HG03520 (cell line): Measurements from ENCODE around the gene BPHL.
"Not testable (repeated sequence)": the region's sequence is repeated elsewhere in the genome, so short reads cannot be mapped to it uniquely, and the experiment has no call there.

Experiments used
- ATAC-seq: cut with Tn5 transposase; IDR thresholded peaks from one replicate; pipeline ENCODE4 v1.9.1; 2021; ENCODE audit warnings: mild to moderate bottlenecking, moderate library complexity; ENCODE audit not compliant: unreplicated experiment

The BPHL gene

GRCh38 chr6:3155416-3155815, 36.9 kb downstream of the BPHL start:
- ATAC-seq = not testable (repeated sequence)

- ATAC-seq = not testable (repeated sequence)
These were observed 37.9 kb downstream of the BPHL start for GRCh38 chr6:3156184-3157130.

GRCh38 chr6:3157131-3157933, 38.8 kb downstream of the BPHL start, which contains the start of gene TUBB2A:
Gene TUBB2A (minus strand): TSS chr6:3157544. CDS start chr6:3157463, 81 bp downstream.
- peak; percentile 53 for ATAC-seq

GRCh38 chr6:3159805-3160781, 41.6 kb downstream of the BPHL start:
- no peak for ATAC-seq

- no peak for ATAC-seq
These were observed 43.6 kb downstream of the BPHL start for GRCh38 chr6:3162067-3162497.

GRCh38 chr6:3162565-3163247, 44.2 kb downstream of the BPHL start:
- peak; percentile 39 for ATAC-seq

GRCh38 chr6:3163248-3163594, 44.7 kb downstream of the BPHL start:
- ATAC-seq = no peak

- ATAC-seq = no peak
These were observed 45.9 kb downstream of the BPHL start for GRCh38 chr6:3164388-3164787.

- ATAC-seq = no peak
These were observed 47.4 kb downstream of the BPHL start for GRCh38 chr6:3165631-3166534.

- not testable (repeated sequence) for ATAC-seq
These were observed 48.2 kb downstream of the BPHL start for GRCh38 chr6:3166535-3167225.

GRCh38 chr6:3168046-3168445, 49.5 kb downstream of the BPHL start:
- not testable (repeated sequence) for ATAC-seq

- not testable (repeated sequence) for ATAC-seq
These were observed 52.2 kb downstream of the BPHL start for GRCh38 chr6:3170676-3171075.

GRCh38 chr6:3171313-3172175, 53.0 kb downstream of the BPHL start:
- not testable (repeated sequence) for ATAC-seq

- ATAC-seq = not testable (repeated sequence)
These were observed 54.3 kb downstream of the BPHL start for GRCh38 chr6:3172789-3173188.

- ATAC-seq = not testable (repeated sequence)
These were observed 55.2 kb downstream of the BPHL start for GRCh38 chr6:3173636-3174089.

- no peak for ATAC-seq
These were observed 57.3 kb downstream of the BPHL start for GRCh38 chr6:3175715-3176402.
